ENCODE results near the gene MRPL55.

MRPL55 gene

GRCh38 chr1:228101614-228101993 lies 7.5 kb downstream of the MRPL55 start:
- DNase-seq (ENCODE audit: low read depth) = no peak

DNA sequence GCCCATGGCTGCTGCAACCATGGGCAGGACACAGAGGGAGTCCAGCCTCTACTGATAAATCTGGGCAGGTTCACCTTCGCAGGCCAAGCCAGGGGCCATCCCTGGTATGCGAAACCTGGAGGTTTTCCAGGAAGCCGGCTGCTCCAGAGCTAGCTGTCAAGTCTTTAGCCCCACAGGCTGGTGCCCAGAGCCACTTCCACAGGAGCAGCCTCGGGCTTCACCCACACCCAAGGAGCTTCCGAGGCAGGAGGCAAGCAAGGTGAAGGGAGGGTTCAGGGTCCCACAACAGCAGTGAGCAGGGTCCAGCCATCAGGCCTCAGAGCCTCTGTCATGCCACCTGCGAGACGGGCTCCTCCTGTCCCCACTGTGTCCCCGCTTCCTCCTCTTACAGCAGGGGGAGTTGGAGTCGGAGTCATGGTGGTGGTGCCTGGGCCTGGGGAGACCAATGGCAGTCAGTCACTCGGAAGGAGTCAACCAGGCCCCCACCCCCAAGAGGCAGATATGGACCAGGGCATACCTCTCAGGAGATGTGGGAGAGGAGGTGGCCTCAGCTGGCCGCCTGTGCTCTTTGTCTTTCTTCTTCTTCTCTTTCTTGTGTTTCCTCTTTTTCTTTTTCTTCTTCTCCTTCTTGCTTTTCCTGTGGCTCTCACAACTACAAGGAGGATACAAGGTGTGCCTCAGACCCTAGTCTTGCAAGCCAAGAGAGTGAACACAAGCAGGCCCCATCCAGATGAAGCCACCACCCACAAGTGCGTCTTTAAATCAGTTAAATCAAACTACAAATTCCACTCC lies 8.1 kb downstream of the MRPL55 start:
- no peak for DNase-seq (ENCODE audit: low read depth)

- no peak for DNase-seq (ENCODE audit: low read depth)
These were observed 9.8 kb downstream of the MRPL55 start for GRCh38 chr1:228099331-228099732.

DNA sequence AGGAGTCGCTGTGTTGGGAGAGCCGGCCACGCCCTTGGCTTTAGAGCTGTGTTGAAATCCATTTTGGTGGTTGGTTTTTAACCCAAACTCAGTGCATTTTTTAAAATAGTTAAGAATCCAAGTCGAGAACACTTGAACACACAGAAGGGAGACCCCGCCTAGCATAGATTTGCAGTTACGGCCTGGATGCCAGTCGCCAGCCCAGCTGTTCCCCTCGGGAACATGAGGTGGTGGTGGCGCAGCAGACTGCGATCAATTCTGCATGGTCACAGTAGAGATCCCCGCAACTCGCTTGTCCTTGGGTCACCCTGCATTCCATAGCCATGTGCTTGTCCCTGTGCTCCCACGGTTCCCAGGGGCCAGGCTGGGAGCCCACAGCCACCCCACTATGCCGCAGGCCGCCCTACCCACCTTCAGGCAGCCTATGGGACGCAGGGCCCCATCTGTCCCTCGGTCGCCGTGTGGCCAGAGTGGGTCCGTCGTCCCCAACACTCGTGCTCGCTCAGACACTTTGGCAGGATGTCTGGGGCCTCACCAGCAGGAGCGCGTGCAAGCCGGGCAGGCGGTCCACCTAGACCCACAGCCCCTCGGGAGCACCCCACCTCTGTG lies 10.7 kb downstream of the MRPL55 start:
- no peak for DNase-seq (ENCODE audit: low read depth)

- DNase-seq (ENCODE audit: low read depth) = no peak
These were observed 11.6 kb downstream of the MRPL55 start for GRCh38 chr1:228097333-228098081.

GRCh38 chr1:228096416-228097332 lies 12.4 kb downstream of the MRPL55 start:
- no peak for DNase-seq (ENCODE audit: low read depth)

DNA sequence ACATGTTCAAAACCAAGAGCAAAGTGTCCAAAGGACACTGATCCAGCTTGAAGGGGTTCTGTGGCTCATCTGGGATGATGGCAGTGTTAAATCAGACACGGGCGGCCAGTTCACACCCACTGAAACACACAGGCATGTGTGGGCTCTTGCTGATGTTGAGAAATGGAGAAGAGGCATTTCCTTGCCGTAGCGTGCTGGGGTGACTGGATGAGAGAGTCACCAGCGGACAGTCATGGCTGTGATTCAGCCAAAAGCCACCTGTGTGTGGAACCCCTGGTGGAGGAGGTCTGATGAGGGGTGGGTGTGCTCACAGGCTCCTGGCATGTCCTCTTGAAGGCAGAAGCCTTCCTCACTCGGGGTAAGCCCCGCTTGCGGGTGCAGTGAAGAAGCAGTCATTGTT lies 13.2 kb downstream of the MRPL55 start:
- no peak for DNase-seq (ENCODE audit: low read depth)

DNA sequence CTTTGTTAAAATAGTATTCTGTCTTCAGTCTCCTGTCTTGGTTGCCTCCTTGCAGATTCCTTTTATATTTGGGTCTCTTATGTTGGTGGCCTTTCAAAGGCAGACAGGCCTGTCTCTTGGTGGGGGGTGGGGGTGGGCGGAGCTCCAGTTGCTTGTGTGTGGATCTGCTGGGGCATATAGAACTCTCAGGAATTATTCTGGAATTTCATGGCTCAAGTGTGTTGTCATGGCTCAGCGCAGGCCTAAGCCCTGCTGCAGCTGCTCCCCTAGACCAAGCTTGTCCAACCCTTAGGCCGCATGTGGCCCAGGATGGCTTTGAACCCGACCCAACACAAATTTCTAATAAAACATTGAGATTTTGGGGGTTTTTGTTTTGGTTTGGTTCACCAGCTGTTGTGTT lies 13.9 kb downstream of the MRPL55 start:
- DNase-seq (ENCODE audit: low read depth) = no peak

GRCh38 chr1:228094432-228095016 lies 14.6 kb downstream of the MRPL55 start:
- no peak for DNase-seq (ENCODE audit: low read depth)

- no peak for DNase-seq (ENCODE audit: low read depth)
These were observed 15.8 kb downstream of the MRPL55 start for GRCh38 chr1:228093050-228093906.

- no peak for DNase-seq (ENCODE audit: low read depth)
These were observed 16.6 kb downstream of the MRPL55 start for GRCh38 chr1:228092342-228093049.

DNA sequence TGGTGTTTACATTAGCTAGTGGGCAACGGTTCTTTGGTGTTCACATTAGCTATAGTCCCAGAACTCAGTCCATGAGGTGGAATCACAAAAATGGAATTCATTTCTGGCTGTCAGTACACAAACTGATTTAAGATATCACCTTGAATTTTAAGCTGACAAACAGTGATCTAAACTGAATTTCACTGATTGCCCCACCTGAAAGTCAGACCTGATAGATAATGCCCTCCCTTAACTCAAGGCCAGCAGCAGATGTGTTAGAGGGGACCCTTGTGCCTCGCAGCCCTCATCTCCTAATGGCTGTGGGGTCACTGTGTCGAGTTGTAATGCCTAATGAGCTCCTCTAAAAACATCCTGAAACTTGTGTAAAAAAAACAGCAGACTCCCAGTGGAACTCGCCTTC lies 18.0 kb downstream of the MRPL55 start:
- DNase-seq (ENCODE audit: low read depth) = no peak

DNA sequence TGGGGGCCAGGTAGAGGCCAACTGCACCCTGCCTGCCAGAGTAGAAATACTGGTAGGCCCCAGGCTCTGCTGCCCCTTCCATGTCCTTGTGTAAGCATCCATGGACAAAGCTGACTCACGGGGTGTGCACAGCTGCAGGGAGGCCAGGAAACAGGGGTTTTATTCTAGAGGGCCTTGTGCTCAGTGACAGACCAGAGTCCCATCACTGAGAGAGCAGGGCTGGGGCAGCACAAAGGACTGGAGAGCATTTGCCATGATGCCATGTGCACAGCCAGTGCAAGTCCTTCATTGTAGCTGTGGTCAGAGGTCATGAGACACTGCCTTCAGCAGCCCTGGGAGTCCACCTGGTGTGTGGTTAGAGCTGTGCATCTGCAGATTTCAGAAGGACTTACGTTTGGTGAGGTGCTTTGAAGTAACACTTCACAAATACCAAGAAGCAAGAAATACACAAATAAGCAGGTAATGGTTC lies 18.5 kb downstream of the MRPL55 start:
- DNase-seq (ENCODE audit: low read depth) = no peak

GRCh38 chr1:228089519-228090380 lies 19.3 kb downstream of the MRPL55 start:
- DNase-seq (ENCODE audit: low read depth) = no peak

DNA sequence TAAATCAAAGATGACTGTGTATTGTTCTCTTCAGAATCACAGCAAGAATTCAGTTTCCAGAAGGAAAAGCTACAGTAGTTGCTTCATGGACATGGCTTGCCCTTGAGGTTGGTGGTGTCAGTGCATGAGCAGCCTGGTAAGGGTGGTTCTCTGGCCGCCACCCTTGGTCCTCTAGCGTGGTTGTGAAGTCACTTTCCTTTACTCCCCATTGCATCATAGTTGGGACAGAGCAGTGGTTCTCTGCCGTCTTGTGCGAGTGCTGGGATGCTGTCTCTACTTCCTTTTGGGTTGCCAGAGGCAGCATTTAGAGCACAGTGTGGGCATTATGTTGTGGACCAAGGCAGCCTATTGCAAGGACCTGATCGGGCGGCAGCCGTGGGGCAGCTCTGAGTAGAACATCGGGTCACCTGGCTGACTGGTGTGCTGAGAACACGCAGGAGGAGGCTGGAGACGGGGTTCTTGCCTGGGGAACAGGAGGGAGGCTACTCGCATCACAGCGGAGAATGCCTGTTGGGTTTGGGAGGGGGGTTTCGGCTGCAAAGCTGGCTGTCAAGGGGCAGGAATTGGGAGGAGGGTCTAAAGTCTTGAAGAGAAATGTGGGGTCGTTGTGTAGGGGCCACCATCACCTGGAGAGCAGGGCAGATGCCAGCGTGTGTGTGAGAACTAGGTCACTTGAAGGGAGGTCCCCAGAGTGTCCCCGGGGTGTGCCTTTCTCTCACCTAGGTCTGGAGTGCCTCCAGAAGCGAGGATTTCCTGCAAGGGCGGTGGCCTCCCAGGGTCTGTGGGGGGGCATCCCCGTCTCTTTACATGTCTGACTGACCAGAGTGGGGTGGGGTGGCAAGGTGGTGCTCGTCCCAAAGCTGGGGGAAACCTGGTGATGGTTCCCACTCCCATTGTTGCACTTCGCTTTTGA lies 20.3 kb downstream of the MRPL55 start:
- no peak for DNase-seq (ENCODE audit: low read depth)

- DNase-seq (ENCODE audit: low read depth) = peak; percentile 88
These were observed 21.3 kb downstream of the MRPL55 start for GRCh38 chr1:228087771-228088251.

- peak; percentile 75 for DNase-seq (ENCODE audit: low read depth)
These were observed 23.7 kb downstream of the MRPL55 start for GRCh38 chr1:228085287-228085951.

All from HS-5 (cell line).